Vagina (tissue), 2 donors: ENCODE results near the gene GLI3.

Source experiments
- CTCF ChIP-seq, 3 experiments: fragments of 450-650 bp in 2 of 3; fragments of 200-600 bp in 1 of 3; sonication (generic) in 1 of 3; IDR thresholded peaks; one replicate each; pipeline ENCODE4 v1.5.1; 2017 to 2019; ENCODE audit warnings: antibody characterized with exemption in 3 of 3, mild to moderate bottlenecking in 2 of 3, moderate library complexity in 2 of 3
- POLR2A ChIP-seq, 2 donors: fragments of 450-650 bp; IDR thresholded peaks; one replicate each; pipeline ENCODE4 v1.6.1; 2017; ENCODE audit warnings: antibody characterized with exemption in 2 of 2, mild to moderate bottlenecking in 2 of 2, moderate library complexity in 2 of 2

GRCh38 chr7:42134276-42134876, 102.6 kb downstream of the GLI3 start:
- no peak for TF ChIP-seq CTCF (IDR thresholded peaks at IDR 0.05)
- TF ChIP-seq POLR2A (IDR thresholded peaks at IDR 0.05): no peak
